ENCODE results near the gene PRR36. TPM values are rescaled to one million over a fixed set of nuclear protein-coding genes. Genes with fewer than 3 reads are reported as not detected.

Gene PRR36
- total and polyA plus RNA-seq, 10 of the 15 experiments (the other 5 are each of a cell fraction or from before 2014, with no cell fraction given) = 0.04 TPM; not detected in 9

GRCh38 chr19:7846155-7846646, 28.0 kb downstream of the PRR36 start (continued):
- TF ChIP-seq E4F1 (IDR thresholded peaks at IDR 0.05; ENCODE audit: borderline replicate concordance, partially characterized antibody) = no peak
- no peak for TF ChIP-seq BHLHE40 (IDR thresholded peaks at IDR 0.05; ENCODE audit: borderline replicate concordance in 1 of 2, low read depth in 2 of 2, low read length in 1 of 2)

GRCh38 chr19:7845390-7846154, 28.6 kb downstream of the PRR36 start:
- in situ Hi-C loops (cut with MboI) = no loop called here
- Histone ChIP-seq H3K27ac (ENCODE audit: control insufficient read depth, insufficient read depth) (no peak overlapping the region), H3K9me3 (replicated peaks; ENCODE audit: control insufficient read depth, insufficient read depth, low read length) (no peaks in the 10 kb centered on the region; the same call in 2 of the 3 replicates), H3K4me1 (ENCODE audit: control insufficient read depth, insufficient read depth, low read length) (peaks cover 3% of the 10 kb centered on the region; the same call in 1 of the 2 replicates), H3K4me3 (no peak overlapping the region), H3K9ac (ENCODE audit: control insufficient read depth, insufficient read depth, low read length) (no peak overlapping the region), H3K4me2 (ENCODE audit: control insufficient read depth, insufficient read depth) (no peak overlapping the region), H2AFZ (ENCODE audit: control insufficient read depth, low read depth, low read length) (no peak overlapping the region), H4K20me1 (ENCODE audit: control insufficient read depth, insufficient read depth) (no peaks in the 10 kb centered on the region), H3K36me3 (ENCODE audit: control insufficient read depth in 2 of 2, insufficient read depth in 2 of 2, low read length in 1 of 2) (no peaks in the 10 kb centered on the region), H3K79me2 (ENCODE audit: control insufficient read depth, insufficient read depth, low read length) (no peaks in the 10 kb centered on the region), H3K27me3 (replicated peaks in 1 of 2; ENCODE audit: control insufficient read depth in 2 of 2, insufficient read depth in 2 of 2, low read length in 1 of 2) (no peaks in the 10 kb centered on the region)
- ChIA-PET RAD21 (ENCODE audit: unreplicated experiment) (no interaction called here), CTCF (no interaction called here), SMC1A (ENCODE audit: uncharacterized antibody, unreplicated experiment) (interaction anchor here (0.6 kb wide), 1 partner anchor 119 kb away, joined by 3 read pairs; no protein-coding TSS in a partner anchor), POLR2A (no interaction called here)
- intact Hi-C loops (cut with micrococcal nuclease; ENCODE audit: unreplicated experiment) = no loop called here
- WGBS (ENCODE audit: insufficient coverage, insufficient replicate concordance, low lambda C conversion rate, missing lambda C conversion rate) = 76% methylated on average over 20 of the region's 20 CpGs
- DNase-seq (ENCODE audit: low read depth, low spot score) (no peak), FAIRE-seq (no peak), ATAC-seq (no peak)
- BruUV-seq (replicated peaks) = no TSS peak
- TF ChIP-seq STAT1 (conservative IDR thresholded peaks at IDR 0.05) = no peak
- no peak for TF ChIP-seq NKRF (conservative IDR thresholded peaks at IDR 0.05)
- no peak for TF ChIP-seq IKZF2 (IDR thresholded peaks at IDR 0.05)
- TF ChIP-seq EP300 (IDR thresholded peaks at IDR 0.05; ENCODE audit: borderline replicate concordance in 1 of 2, control insufficient read depth in 1 of 2, low read depth in 2 of 2, low read length in 2 of 2) = no peak
- no peak for TF ChIP-seq CBX5 (IDR thresholded peaks at IDR 0.05; ENCODE audit: low read depth)
- no peak for TF ChIP-seq BMI1 (IDR thresholded peaks at IDR 0.05; ENCODE audit: borderline replicate concordance)
